ENCODE measurements around the gene SMR3B.

Gene SMR3B

DNA sequence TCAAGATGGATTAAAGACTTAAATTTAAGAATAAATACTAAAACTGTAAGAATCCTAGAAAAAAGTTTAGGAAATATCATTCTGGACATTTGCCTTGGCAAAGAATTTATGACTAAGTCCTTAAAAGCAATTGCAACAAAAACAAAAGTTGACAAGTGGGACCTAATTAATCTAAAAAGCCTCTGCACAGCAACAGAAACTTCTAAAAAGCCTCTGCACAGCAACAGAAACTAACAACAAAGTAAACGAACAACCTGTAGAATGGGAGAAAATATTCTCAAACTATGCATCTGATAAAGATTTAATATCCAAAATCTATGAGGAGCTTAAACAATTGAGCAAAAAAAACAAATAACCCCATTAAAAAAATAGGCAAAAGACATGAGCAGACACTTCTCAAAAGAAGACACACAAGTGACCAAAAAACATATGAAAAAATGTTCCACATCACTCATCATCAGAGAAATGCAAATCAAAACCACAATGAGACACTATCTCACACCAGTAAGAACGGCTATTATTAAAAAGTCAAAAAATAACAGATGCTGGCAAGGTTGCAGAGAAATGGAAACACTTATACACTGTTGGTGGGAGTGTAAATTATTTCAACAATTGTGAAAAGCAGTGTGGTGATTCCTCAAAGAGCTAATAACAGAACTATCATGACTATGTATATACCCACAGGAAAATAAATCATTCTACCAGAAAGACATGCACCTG lies 9.3 kb downstream of the SMR3B start:
- no peaks in the 10 kb centered on the region for H3K27me3 ChIP-seq (ENCODE audit: control insufficient read depth, insufficient read depth, low read length)
- no peaks in the 10 kb centered on the region for H3K36me3 ChIP-seq (ENCODE audit: control insufficient read depth, insufficient read depth, low read length)
- no peaks in the 10 kb centered on the region for H3K4me1 ChIP-seq (ENCODE audit: control insufficient read depth, insufficient read depth, low read length)
- no peak overlapping the region for H3K27ac ChIP-seq (ENCODE audit: low read depth, low read length)
- H3K4me3 ChIP-seq (ENCODE audit: low read length): no peak overlapping the region
- H3K9ac ChIP-seq (ENCODE audit: low read length): no peak overlapping the region

GRCh38 chr4:70397580-70397979 lies 14.6 kb downstream of the SMR3B start, which contains the start of gene OPRPN:
TSS of gene OPRPN (plus strand) at chr4:70397940. CDS start at chr4:70399286, 1,346 bp downstream.
- no peak within 1 kb of the TSS for H3K4me3 ChIP-seq (ENCODE audit: low read length)
- H3K9ac ChIP-seq (ENCODE audit: low read length): no peak within 1 kb of the TSS
- H3K36me3 ChIP-seq (ENCODE audit: control insufficient read depth, insufficient read depth, low read length): no peaks in the 10 kb centered on the region
- H3K4me1 ChIP-seq (ENCODE audit: control insufficient read depth, insufficient read depth, low read length): no peaks in the 10 kb centered on the region
- H3K27me3 ChIP-seq (ENCODE audit: control insufficient read depth, insufficient read depth, low read length): no peaks in the 10 kb centered on the region
- H3K27ac ChIP-seq (ENCODE audit: low read depth, low read length): no peak within 1 kb of the TSS

DNA sequence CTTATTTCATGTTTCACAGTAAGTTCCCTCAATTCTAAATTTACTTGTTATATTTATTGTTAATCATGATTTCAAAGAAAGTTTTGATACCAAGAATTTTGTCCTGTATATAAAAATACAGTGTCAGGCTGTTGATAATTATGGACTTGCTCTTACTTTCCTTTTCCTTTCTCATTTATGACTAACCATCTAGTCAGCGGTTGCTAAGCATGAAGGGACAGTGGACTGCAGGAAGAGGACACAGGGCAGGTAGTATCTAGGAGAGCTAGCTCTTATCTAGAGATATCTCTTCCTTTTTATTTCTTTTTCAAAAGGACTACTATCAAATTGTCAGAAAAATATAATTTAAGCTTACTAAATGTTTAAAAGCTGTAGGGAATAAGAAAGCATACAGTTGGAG lies 16.4 kb downstream of the SMR3B start:
- no peak overlapping the region for H3K27ac ChIP-seq (ENCODE audit: low read depth, low read length)
- H3K4me3 ChIP-seq (ENCODE audit: low read length): no peak overlapping the region
- H3K9ac ChIP-seq (ENCODE audit: low read length): no peak overlapping the region
- no peaks in the 10 kb centered on the region for H3K27me3 ChIP-seq (ENCODE audit: control insufficient read depth, insufficient read depth, low read length)
- no peaks in the 10 kb centered on the region for H3K36me3 ChIP-seq (ENCODE audit: control insufficient read depth, insufficient read depth, low read length)
- H3K4me1 ChIP-seq (ENCODE audit: control insufficient read depth, insufficient read depth, low read length): no peaks in the 10 kb centered on the region

DNA sequence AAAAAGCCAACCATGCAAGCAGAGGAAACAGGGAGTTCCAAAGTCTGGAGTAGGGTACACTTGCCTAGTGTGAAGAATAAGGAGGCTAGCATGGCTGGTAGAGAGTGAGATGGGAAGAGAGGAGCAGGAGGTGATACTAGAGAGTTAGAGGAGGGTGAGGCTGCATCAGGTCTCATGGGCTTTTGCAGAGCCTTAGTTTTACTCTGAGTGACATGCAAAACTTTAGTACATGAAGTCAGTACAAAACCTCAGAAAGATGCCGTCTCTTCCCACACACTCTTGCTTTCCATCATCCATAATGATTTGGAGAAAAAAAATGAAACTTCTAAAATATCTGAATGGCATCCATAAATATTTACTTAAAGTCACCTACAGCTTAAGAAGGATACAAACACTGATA lies 19.8 kb downstream of the SMR3B start:
- Histone ChIP-seq H3K4me3 (ENCODE audit: low read length) (no peak overlapping the region), H3K36me3 (ENCODE audit: control insufficient read depth, insufficient read depth, low read length) (no peaks in the 10 kb centered on the region), H3K4me1 (ENCODE audit: control insufficient read depth, insufficient read depth, low read length) (no peaks in the 10 kb centered on the region), H3K27me3 (ENCODE audit: control insufficient read depth, insufficient read depth, low read length) (no peaks in the 10 kb centered on the region), H3K9ac (ENCODE audit: low read length) (no peak overlapping the region), H3K27ac (ENCODE audit: low read depth, low read length) (no peak overlapping the region)

DNA sequence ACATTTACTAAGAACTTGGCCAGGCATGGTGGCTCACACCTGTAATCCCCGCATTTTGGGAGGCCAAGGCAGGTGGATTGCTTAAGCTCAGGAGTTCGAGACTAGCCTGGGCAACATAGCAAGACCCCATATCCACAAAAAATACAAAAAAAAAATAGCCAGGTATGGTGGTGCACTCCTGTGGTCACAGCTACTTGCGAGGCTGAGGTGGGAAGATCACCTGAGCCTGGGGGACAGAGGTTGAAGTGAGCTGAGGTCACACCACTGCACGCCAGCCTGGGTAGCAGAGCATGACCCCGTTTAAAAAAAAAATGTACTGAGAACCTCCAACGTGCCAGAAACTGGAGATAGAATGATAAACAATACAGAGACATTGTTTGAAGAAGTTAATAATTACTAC lies 22.8 kb downstream of the SMR3B start:
- no peak overlapping the region for H3K9ac ChIP-seq (ENCODE audit: low read length)
- H3K4me1 ChIP-seq (ENCODE audit: control insufficient read depth, insufficient read depth, low read length): no peaks in the 10 kb centered on the region
- no peaks in the 10 kb centered on the region for H3K36me3 ChIP-seq (ENCODE audit: control insufficient read depth, insufficient read depth, low read length)
- no peaks in the 10 kb centered on the region for H3K27me3 ChIP-seq (ENCODE audit: control insufficient read depth, insufficient read depth, low read length)
- no peak overlapping the region for H3K27ac ChIP-seq (ENCODE audit: low read depth, low read length)
- no peak overlapping the region for H3K4me3 ChIP-seq (ENCODE audit: low read length)

GRCh38 chr4:70425306-70425705 lies 42.4 kb downstream of the SMR3B start:
- H3K36me3 ChIP-seq (ENCODE audit: control insufficient read depth, insufficient read depth, low read length): no peaks in the 10 kb centered on the region
- H3K4me1 ChIP-seq (ENCODE audit: control insufficient read depth, insufficient read depth, low read length): no peaks in the 10 kb centered on the region
- no peak overlapping the region for H3K27ac ChIP-seq (ENCODE audit: low read depth, low read length)
- no peaks in the 10 kb centered on the region for H3K27me3 ChIP-seq (ENCODE audit: control insufficient read depth, insufficient read depth, low read length)
- H3K9ac ChIP-seq (ENCODE audit: low read length): no peak overlapping the region
- no peak overlapping the region for H3K4me3 ChIP-seq (ENCODE audit: low read length)

DNA sequence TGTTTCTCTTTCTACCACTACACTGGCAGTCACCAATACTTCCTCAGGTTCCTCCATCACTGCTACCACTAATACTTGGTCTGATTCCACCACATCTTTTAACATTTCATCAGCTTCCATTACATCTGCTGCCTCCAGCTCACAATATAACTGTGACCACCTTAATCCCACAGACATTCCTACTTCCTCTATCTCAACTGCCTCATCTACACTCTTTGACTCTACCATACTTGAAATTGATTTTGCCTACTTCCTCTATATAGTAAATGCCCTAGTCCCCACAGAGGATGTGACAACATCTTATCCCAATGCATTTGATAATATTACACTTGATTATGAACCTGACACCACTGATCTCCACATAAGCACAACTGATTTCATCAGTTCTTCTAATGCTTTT lies 43.9 kb downstream of the SMR3B start:
- Histone ChIP-seq H3K9ac (ENCODE audit: low read length) (no peak overlapping the region), H3K36me3 (ENCODE audit: control insufficient read depth, insufficient read depth, low read length) (no peaks in the 10 kb centered on the region)

DNA sequence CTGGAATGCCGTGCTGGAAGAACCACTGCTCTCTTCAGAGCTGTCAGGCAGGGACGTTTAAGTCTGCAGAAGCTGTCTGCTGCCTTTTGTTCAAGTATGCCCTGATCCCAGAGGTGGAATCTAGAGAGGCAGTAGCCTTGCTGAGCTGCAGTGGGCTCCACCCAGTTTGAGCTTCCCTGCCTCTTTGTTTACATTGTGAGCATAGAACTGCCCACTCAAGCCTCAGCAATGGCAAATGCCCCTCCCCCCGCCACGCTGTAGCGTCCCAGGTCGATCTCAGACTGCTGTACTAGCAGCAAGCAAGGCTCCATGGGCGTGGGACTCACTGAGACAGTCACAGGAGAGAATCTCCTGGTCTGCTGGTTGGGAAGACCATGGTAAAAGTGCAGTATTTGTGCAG lies 54.3 kb downstream of the SMR3B start:
- no peaks in the 10 kb centered on the region for H3K36me3 ChIP-seq (ENCODE audit: control insufficient read depth, insufficient read depth, low read length)
- no peak overlapping the region for H3K4me3 ChIP-seq (ENCODE audit: low read length)
- H3K27me3 ChIP-seq (ENCODE audit: control insufficient read depth, insufficient read depth, low read length): no peaks in the 10 kb centered on the region
- no peaks in the 10 kb centered on the region for H3K4me1 ChIP-seq (ENCODE audit: control insufficient read depth, insufficient read depth, low read length)
- no peak overlapping the region for H3K9ac ChIP-seq (ENCODE audit: low read length)
- no peak overlapping the region for H3K27ac ChIP-seq (ENCODE audit: low read depth, low read length)

More for the DNA sequence above, 43.9 kb downstream of the SMR3B start:
- Histone ChIP-seq H3K4me3 (ENCODE audit: low read length) (no peak overlapping the region), H3K27me3 (ENCODE audit: control insufficient read depth, insufficient read depth, low read length) (no peaks in the 10 kb centered on the region), H3K4me1 (ENCODE audit: control insufficient read depth, insufficient read depth, low read length) (no peaks in the 10 kb centered on the region), H3K27ac (ENCODE audit: low read depth, low read length) (no peak overlapping the region)
